GM18498 (cell line): ENCODE measurements around the gene SF1.
A peak's percentile ranks its signal among the peaks of the same experiment; 100 is the strongest.

Source experiments
- ATAC-seq: cut with Tn5 transposase; IDR thresholded peaks from one replicate; pipeline ENCODE4 v1.9.1; 2021; ENCODE audit warnings: mild to moderate bottlenecking, moderate library complexity; ENCODE audit not compliant: unreplicated experiment

SF1 gene

DNA sequence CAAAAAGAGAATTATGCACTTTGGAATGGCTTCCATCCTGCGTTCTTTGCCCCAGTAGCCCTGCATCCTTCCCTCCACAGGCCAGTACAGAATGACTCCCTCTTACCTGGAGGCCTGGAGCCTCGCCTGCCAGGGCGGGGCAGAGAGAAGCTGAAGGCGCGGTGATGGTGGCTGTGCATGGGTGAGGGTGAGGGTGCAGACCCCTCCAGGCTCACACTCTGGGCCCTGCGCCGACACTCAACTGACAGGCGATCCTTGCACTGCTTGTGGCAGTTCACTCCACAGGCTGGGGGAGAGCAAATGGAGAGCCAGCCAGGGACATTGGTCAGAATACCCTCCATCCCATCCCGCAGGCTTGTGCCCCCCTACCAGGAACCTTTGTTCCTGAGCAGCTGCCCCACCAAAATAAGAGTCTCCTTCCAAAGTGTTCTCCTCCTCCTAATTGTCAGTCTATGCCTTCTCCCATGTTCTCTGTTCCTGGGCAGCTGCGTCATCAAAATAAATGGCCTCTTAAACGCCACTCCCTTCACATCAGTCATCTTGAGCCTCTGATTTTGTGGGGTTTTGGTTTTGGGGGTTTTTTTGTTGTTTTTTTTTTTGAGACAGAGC, 49.5 kb downstream of the SF1 start:
- ATAC-seq = no peak

- ATAC-seq = no peak
Observed at GRCh38 chr11:64726867-64727530, 51.3 kb downstream of the SF1 start.

DNA sequence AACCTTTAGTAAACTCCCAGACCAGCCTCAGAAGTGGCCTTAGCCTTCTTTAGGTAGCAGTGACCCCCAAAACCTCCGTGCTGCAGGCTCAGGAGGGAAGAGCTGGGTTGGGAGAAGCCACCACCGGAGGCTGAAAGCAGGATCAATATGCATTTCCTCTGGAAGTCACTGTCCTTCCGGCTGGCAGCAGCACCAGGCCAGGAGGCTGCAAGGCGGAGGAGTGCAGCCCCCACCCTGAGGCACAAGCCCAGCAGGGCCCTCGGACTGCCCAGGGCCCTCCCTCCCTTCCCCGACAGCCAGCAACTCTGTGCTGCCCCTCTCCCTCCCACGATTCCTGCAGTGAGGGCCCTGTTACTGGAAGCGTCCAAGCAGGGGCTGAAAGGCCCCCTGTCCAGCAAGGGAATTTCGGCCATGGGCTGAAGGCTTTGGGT, 52.1 kb downstream of the SF1 start:
- no peak for ATAC-seq

DNA sequence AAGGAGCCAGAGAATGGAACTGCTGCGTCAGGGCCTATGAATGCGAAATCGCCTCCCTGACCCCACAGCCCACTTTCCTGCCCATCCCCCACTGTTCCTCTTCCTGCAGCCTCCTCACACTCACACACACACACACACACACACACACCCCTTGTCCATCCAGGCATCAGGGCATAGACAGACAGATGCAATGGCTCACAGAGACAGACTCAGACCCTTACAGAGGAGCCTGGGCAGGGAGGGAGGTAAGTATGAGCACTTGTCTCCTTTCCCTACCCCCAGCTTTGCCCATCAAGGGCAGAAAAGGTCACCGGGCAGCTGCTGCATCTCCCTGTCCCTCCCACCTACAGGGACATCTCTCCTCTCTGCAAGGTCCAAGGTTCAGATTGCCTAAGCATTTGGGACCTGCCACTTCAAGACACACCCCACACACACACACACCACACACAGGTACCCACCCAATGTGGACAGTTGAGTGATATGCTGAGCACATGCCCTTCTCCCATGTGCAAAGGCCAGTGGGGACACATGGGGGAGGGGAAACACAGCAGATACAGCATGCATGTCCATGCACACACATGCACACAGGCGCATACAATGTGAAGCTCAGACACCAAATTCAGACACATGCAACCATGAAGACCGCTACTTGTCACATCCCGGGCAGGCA, 53.3 kb downstream of the SF1 start:
- ATAC-seq = no peak

DNA sequence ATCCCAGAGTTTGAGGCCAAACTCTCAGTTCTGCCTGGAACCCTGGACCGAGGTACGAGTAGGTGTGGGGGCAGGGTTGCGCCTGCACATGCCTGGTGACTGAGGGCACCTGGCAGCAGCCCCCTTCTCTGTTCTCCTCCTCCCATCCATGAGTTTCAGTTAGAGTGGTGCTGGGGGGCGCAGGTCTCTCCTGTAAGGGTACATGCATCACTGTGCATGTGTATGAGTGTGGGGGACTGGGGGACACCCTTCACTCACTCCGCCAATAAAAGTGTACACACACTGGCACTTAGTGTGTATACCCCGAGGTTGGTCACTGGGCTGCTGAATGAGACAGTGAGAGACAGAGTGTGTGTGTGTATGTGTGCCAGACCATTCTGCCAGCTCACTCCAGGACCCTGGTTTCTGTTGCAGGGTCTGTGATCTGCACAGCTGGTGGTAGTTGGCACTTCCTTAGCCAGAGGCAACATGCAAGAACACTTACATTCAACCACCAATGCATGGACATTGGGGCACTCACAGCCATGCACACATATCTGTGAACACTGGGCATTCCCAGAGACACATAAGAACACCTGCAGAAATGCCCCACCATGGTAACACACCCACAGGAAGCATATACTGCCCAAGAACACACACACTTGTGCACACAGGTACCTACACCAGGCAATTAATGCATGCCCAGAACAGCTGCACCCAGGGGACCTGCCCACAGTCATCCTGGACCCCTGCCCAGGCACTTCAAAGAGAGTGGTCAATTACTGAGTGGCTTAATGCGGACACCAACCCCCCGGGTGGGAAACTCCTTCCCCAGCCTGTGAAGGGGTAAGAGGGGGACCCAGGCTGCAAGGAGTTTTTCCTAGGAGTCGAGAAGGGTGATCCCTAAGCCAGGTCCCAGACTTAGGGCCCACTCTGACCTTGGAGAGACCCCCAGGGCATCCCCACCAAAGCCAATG, 54.2 kb downstream of the SF1 start:
- ATAC-seq = no peak

DNA sequence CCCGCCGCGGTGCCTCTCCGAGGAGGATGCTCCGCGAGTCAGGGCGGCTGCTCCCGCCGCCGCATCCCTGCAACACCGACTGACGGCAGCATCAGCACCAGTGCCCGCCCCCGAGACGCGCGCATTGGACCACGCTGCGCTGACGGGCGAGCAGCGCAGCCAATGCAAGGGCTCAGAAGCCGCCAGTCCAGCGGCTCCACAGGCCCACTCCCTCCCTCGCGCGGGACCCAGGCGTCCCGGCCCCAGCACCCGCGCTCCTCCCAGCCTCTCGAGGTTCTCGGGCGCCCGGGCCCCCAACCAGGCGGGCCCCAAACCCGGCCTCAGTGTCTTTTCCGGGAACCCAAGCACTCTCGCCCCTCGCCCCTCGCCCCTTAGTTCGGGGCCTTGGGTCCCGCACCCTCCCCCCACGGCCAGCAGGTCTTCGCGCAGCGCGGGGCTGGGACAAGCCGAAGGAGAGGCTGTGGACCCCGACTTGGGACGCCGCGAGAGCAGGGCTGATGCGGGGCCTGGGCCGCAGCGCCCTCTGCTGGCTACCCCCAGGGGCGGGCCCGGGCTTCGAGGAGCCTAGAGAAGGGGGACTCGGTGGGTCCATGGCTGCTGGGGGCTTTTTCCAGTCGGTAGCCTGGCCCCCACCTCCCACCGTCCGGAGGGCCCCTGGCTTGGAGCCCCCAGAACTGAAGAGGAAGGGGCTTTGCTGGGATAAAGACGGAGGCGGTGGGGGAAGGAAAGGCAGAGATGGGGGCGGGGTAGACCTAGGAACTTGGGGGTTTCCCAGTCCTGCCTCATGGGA, 55.0 kb downstream of the SF1 start, which contains the start of gene NRXN2:
Gene NRXN2 (minus strand): TSS at position 81 of the 790 bp plus-strand sequence. CDS start 9,498 bp downstream, outside the sequence.
- ATAC-seq = peak; percentile 96

DNA sequence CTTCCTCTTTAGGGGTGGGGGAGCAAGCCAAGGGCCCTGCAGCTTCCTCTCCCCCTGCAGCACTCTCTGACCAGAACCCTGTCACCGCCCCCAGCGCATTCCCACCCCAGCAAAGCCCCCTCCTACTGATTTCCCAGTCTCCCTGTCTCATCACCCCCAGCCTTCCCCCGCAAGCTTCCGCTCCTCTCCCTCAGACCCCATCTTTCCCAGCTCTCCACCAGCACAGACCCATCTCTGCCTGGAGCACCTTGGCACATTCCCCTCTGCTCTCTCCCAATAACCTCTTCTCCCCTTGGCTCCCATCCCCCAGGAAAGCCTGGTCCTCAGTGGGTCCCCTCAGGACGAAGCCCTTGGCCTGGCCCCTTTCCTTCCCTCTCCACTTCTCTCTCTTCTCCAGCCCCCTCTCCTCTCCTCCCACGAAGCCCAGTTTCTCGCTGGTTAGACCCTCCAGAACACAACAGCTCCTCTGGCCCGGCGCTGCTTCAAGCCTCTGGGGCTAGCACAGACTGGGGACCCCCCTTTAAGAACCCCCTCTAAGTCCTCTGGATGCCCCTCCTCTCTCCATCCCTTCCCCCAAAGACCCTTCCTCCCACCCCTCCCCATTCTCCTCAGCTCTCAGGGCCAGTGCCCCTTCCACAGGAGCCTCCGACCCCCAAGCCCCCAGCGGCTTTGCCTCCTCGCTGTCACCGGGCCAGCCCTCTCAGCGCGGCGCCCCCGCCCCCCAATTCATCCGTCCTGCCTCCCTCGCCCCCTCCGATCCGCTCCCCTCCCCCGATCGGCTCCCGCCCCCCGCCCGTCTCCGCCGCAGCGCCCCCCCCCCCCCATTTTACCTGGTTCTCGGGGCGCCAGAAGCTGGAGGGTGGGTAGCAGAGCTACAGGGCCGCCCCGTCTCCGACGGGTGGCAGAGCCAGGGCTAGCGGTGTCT, 55.9 kb downstream of the SF1 start:
- ATAC-seq = no peak

GRCh38 chr11:64721359-64721699, 57.0 kb downstream of the SF1 start:
- ATAC-seq = no peak

DNA sequence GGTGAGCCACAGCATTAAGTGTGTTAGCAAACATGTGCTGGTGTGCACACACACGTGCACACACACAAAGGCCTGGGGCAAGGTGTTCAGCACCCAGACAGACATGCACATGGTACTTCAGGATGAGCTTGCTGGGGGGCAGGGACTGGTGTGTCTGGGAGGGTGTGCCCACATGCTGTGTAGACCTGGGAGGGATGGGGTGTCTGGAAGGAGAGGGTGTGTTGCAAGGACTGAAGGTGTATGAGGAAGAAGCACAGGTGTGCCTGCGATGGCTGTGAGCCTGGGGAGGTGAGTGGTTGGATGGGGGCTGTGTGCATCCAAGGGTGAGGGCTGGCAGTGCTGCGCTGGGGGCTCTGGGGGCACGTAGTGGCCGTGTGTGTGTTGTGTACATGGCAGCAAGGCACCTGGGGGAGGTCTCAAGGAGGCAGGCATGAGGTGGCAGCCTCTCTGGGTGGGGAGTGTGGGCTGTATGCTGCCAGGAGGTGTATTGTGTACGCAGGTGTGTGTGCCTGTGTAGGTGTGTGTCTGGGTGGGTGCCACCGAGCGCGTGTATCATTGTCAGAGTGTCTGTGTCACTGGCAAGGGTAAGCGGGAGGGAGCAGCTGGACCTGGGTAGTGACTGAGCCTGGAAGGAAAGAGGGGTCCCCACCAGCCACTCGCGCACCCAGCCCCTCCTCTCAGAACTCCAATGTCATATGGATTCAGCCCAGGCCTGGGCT, 57.5 kb downstream of the SF1 start:
- no peak for ATAC-seq

DNA sequence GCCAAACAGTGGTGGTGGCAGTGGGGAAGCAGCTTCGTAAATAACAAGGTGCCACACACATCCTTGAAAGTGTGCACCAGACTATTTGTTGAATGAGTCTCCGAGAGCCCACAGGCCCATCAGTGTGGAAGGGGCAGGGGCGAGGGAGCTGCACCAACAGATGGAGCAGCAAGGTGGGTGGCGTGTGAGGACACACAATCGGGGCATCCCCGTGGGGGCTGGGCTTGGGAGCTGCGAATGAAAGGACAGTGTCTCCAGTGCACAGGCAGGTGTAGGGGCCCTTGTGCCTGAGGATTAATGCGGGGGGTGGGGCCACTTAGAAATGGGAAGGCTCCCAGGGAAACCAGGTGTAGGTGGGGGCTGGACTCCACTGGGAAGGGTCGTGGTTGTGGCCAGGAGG, 58.2 kb downstream of the SF1 start:
- no peak for ATAC-seq

DNA sequence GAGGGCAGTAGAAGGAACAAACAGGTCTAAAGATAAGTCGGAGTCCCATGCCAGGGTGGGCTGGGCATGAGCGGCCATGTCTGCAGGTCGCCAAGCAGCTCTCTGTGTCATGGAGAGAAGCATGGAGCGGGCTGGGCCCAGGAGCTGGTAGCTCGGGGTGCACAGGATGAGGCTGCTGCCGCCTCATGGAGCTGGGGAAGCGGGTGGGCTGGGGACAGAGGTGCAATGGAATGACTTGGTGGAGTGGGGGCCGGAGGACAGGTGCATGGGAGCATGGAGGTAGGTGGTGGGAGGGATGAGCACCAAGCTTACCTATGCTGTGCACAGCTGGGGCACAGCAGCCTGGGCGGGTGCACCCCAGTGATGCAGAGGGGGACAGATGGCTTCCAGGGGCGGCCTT, 58.9 kb downstream of the SF1 start:
- ATAC-seq = no peak

GRCh38 chr11:64718780-64719124, 59.6 kb downstream of the SF1 start:
- ATAC-seq = no peak

- ATAC-seq = no peak
Observed at GRCh38 chr11:64718084-64718779, 60.1 kb downstream of the SF1 start.

DNA sequence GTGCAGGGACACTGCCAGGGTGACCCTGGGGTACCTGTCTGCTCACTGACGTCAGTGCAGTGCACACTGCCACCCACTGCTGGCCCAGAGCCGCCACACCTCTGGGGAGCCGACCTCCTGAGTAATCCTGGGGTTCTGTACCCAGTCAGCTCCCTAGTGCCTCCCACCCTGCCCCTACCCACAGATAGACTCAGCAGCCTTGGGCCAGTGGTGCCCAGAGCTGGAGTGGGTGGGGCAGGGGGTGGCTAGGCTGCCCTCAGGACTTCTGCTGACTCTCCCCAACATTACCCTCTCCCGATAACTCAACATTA, 61.1 kb downstream of the SF1 start:
- no peak for ATAC-seq

- ATAC-seq = no peak
Observed at GRCh38 chr11:64716473-64717267, 61.7 kb downstream of the SF1 start.

GRCh38 chr11:64715756-64716472, 62.4 kb downstream of the SF1 start:
- ATAC-seq = no peak

DNA sequence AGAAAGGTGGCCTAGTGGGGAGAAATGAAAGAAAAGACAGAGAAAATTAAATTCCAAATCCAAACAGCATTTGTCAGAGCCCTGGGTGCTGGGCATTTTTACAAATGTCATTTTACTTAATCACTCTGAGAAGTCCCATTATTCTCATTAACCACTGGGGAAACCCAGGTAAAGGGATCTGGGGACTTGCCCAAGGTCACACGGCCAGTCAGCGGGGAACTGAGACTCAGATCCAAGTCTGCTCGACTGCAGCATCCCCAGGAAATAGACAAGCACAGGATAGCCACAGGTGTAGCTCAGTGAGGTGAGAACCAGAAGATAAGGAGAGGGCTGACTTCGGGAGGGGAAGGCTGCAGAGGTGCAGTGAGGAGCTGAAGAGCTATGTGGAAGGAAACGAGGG, 63.2 kb downstream of the SF1 start:
- ATAC-seq = no peak
